ENCODE results near the gene PACS2.

The PACS2 gene

GRCh38 chr14:105412771-105413543 lies 98.4 kb downstream of the PACS2 start:
- DNase-seq, result no peak

GRCh38 chr14:105413544-105413886 lies 99.0 kb downstream of the PACS2 start:
- no peak for DNase-seq

- DNase-seq, result peak; percentile 35 to 73 (median 44)
Measured at GRCh38 chr14:105414456-105415371, 100.2 kb downstream of the PACS2 start.

- DNase-seq, result no peak
Measured at GRCh38 chr14:105415481-105416428, 101.2 kb downstream of the PACS2 start.

- DNase-seq, result no peak
Measured at GRCh38 chr14:105416671-105417070, 102.1 kb downstream of the PACS2 start.

- DNase-seq, result no peak
Measured at GRCh38 chr14:105417690-105418121, 103.2 kb downstream of the PACS2 start.

- DNase-seq, result no peak
Measured at GRCh38 chr14:105418269-105419194, 104.0 kb downstream of the PACS2 start.

GRCh38 chr14:105419195-105420091 lies 104.9 kb downstream of the PACS2 start, which contains the start of gene MTA1:
Gene MTA1, plus strand, starts transcription at chr14:105419827. Its CDS starts 209 bp downstream, at chr14:105420036.
- DNase-seq, result peak in 1 of 4 experiments; percentile 42

GRCh38 chr14:105420101-105420973 lies 105.8 kb downstream of the PACS2 start:
- DNase-seq, result no peak

GRCh38 chr14:105420974-105421674 lies 106.6 kb downstream of the PACS2 start:
- no peak for DNase-seq

- DNase-seq, result no peak
Measured at GRCh38 chr14:105421723-105422615, 107.4 kb downstream of the PACS2 start.

- DNase-seq, result no peak
Measured at GRCh38 chr14:105422695-105423487, 108.3 kb downstream of the PACS2 start.

- DNase-seq, result no peak
Measured at GRCh38 chr14:105423488-105424195, 109.1 kb downstream of the PACS2 start.

- no peak for DNase-seq
Measured at GRCh38 chr14:105424861-105425260, 110.3 kb downstream of the PACS2 start.

- no peak for DNase-seq
Measured at GRCh38 chr14:105425823-105426247, 111.3 kb downstream of the PACS2 start.

Measured in activated naive CD4-positive, alpha-beta T cell (primary cell).